NCI-H446 (cell line): ENCODE data around the gene FGD3.

Experiments used
- DNase-seq, 2 experiments: peaks; one replicate each; lab custom pipeline; 2025; lab: John Stamatoyannopoulos, UW

Gene FGD3

DNA sequence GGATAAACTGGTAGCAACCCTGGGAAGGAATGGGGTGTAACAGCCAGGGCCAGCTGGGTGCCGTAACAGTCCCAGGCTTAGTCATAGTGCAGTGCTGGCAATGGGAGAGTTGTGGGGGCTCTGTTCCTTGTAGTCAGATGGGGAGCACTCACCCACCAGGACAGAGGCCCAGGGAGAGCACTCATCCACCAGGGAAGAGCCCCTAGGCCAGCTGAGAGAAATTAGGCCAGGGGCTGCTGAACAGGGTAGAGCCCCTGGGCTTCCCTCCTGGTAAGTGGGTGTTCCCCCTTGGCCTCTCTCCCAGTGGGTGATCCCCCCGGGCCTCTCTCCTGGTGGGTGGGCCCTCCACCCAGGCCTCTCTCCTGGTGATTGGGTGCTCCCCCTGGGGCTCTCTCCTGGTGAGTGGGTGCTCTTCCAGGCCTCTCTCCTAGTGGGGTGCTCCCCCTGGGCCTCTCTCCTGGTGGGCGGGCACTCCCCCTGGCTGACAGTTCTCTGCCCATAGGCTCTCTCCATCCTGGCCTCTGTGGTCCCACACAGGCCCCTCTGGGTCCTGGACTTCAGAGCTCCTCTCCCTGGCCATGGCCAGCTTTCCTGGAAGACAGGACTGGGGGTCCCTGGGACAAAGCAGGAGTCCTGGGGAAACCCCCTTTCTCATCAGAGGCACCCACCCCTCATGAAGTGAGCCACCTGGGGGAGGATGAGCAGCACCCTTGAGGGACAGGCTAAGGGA is 13.4 kb downstream of the FGD3 start:
- no peak for DNase-seq

DNA sequence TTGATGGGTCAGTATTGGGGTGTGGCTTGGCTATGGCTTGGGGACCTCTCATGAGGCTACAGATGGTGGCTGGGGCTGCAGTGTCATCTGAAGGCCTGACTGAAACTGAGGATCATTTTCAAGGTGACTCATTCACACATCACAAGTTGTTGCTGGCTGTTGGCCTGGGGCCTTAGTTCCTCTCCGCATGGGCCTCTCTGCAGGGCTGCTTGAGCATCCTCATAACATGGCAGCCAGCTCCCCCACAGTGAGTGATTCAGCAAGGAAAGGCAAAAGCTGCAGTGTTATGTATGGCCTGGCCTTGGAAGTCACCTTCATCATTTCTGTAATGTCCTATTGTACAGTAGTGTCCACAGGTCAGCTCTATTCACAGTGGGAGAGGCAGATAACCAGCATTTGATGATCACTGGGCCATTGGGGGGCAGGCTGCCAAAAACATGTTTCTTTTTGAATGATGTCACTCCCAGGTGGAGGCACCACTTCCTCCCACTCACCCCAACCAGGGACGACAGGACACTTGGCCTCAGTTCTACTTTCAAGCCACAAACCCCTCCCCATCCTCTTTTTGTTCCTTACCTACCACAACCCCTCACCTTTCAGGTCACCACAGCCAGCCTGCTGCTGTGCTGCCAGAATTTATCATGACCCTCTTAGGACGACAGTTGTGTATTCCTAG is 14.4 kb downstream of the FGD3 start:
- DNase-seq = no peak

DNA sequence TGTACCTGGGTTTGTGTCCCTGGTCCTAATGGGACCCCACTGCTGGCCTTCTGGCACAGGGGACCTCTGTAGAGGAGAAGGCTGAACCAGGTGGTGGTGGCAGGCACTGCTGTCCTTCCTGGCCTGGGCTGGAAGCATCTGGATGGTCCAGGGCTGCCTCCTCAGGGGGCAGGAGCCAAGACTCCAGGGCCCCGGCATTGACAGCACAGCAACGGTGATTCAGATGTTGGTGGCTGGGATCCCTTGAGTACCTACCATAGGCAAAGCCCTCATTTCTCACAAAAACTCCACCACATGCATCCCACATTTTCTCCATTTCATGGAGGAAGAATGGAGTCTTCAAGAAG is 15.0 kb downstream of the FGD3 start:
- no peak for DNase-seq

- no peak for DNase-seq
Measured at GRCh38 chr9:92962846-92963245, 15.5 kb downstream of the FGD3 start.

DNA sequence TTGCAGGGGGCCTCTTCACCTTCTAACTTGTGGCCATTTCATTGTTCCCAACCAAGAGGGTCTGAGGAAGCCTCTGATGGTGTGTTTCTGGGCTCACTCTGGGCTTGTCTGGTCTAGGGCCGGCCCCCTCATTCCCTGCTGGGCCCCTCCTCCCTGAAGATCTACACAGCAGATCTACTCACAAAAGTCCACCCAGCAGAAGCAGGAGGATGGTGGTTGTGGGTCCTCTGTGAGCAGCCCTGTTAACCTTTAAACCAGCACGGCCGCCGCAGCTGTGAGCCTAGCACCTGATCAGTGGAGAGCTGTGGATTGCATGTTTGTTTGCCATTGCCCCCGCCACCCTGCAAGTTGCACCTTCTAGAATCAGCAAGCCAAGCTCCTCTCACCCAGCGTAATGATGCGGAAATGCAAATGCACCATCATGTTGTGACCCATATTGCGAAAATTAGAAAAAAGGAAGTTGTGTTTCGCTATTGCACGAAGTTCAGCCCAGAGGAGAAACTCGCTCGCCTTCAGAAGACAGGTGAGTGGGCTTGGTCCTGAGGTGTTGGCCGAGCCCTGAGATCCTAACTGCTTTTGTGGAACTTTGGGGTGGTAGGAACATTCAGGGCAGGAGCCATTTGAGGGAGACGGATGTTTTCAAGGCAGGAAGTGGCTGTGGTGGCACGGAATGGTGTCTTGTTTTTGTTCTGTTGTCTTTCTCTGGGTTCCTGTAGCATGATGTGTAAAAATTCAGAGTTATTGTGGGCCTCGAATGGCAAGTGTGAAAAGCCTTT is 16.7 kb downstream of the FGD3 start:
- DNase-seq = no peak

DNA sequence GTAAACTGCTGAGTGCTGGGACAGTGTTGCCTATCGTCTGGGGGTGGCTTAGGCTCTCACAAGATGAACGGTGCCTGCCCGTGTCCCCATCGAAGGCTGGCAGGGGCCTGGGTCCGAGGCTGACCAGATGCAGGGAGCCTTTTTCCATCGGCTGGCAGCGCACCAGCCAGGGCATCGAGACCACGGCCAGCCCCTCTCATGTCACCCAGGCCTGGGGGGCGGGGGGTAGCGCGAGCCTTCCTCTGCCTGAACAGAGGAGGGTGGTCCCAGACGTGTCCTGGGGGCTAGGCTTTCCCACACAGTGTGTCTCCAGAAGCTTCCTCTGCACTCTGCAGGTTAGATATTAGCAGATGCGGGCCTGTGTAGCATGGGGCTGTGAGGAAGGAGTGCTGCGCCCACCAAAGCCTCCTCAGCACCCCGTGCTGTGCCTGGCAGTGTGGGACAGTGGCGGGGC is 17.3 kb downstream of the FGD3 start:
- no peak for DNase-seq

GRCh38 chr9:92965061-92965758 is 17.9 kb downstream of the FGD3 start:
- DNase-seq = no peak

DNA sequence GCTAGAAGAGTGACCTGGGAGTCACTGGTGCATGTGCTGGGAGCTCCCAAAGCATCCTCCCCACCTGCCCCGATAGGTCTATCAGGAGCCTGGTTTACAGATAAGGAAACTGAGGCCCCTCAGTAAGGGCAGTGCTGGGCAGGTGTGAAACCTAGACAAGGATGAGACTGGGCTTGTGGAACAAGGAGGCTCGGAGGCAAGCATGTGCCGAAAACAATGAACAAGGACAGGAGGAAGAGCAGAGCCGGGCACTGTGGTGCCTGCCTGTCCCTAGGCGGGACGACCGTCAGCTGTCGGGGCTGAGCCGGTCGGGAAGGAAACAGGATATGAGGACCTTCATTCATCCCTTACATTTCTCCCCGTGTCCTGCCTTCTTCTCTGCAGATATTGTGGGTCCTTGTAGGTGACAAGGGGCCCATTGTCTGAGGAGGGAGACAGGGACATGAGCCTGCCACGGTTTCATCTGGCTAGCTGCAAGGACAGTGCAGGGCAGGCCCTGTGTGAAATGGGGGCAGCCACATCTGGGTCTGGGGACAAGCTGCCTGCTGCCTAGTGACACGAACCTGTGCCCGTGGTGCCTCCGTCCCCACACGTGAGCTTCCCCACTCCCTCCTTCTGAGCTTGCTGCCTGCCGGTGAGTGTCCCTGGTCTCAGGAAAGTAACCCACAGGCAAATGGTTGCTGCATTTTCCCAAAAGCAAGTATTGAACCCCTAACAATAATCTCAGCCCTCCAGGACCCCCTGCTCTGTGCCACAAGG is 18.6 kb downstream of the FGD3 start:
- no peak for DNase-seq

DNA sequence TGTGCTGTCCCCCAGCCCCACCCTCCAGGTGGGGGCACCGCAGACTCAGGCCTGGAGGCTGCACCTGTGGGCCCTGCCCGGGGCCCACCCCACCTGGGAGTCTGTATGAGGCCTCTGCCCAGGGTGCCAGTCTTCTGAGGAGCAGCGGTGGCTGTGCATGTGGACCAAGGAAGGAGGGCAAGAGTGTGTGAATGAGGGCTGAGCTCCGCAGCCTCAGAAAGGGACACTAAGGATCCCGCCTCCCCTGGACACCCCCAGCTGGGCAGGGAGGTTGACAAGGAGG is 19.1 kb downstream of the FGD3 start:
- no peak for DNase-seq

DNA sequence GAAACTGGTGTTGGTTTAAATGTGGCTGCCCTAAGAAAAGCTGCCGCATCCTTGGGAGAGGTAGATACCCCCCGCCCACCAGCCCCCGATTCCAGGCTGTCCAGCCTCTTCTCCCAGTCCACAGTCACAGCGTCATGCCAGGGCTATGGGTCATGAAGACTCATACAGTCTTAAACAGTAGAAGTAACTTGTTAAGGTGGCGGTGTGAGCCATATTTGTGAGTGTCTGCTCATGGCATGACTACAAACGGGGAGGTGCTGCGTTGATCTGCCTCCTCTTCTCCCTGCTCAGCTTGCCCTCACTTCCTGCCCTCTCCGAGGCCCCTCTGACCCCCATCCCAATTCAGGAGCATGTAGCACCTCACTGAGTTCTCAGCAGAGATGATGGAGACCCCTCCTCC is 20.8 kb downstream of the FGD3 start:
- no peak for DNase-seq

GRCh38 chr9:92969516-92970466 is 22.5 kb downstream of the FGD3 start:
- no peak for DNase-seq

DNA sequence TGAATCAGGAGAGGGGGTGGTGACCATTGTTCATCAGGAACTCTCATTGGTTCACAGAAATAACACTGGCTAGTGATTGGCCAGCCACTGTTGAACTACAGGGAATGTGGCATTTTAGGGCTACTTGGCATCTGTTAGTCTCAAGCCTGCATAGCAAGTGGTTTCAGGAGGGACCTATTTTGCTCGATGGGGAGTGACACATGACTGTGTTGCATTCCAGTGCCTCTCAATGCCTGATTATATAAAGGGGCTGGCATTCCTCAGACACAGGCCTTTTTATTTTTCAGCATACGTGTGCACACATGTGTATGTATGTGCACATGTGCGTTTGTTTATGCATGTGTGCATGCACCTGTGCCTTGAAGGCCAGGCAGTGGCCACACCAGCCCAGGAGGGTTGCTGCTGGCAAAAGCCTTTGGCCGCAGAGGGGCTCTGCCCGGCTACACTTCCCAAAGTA is 23.2 kb downstream of the FGD3 start:
- DNase-seq = no peak

GRCh38 chr9:92971121-92971520 is 23.8 kb downstream of the FGD3 start:
- no peak for DNase-seq

DNA sequence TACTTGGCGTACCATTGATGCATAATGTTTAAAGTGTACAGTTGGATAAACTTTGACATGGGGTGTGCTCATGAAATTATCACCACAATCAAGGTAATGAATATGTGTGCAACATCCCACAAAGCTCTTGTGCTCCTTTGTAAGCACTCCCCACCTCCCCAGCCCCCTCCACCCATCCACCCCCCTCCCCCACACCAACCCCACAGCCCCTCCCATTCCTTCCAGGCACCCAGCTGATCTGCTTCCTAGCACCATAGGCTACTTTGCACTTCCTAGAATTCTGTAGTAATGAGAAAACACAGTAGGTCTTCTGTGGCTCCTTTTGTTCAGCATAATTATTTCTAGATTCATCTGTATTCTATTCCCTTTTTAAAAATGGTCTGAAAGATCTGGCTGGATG is 24.5 kb downstream of the FGD3 start:
- DNase-seq = no peak

GRCh38 chr9:92973700-92974099 is 26.4 kb downstream of the FGD3 start:
- no peak for DNase-seq

DNA sequence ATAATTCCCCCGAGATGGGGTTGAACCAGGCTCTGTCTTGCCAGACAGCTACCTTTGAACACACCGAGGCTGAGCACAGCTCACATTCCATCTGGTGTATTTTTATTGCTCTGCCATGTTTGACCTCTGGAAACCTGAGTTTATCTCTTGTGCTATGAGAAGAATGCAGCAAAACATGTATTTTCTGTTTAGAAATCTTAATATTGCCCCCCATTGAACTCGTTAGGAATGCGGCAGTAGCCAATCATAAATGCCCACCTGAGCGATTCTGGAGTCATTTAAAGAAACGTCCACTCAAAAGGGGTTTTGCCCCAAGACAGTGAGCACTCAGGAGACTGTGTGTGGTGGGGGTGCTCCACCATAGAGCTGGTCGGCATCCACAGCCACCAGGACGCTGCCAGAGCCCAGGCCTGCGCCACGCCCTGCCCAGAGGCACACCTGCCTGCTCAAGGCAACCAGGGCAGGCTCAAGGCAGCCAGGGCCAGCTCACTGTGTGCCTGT is 26.9 kb downstream of the FGD3 start:
- no peak for DNase-seq

DNA sequence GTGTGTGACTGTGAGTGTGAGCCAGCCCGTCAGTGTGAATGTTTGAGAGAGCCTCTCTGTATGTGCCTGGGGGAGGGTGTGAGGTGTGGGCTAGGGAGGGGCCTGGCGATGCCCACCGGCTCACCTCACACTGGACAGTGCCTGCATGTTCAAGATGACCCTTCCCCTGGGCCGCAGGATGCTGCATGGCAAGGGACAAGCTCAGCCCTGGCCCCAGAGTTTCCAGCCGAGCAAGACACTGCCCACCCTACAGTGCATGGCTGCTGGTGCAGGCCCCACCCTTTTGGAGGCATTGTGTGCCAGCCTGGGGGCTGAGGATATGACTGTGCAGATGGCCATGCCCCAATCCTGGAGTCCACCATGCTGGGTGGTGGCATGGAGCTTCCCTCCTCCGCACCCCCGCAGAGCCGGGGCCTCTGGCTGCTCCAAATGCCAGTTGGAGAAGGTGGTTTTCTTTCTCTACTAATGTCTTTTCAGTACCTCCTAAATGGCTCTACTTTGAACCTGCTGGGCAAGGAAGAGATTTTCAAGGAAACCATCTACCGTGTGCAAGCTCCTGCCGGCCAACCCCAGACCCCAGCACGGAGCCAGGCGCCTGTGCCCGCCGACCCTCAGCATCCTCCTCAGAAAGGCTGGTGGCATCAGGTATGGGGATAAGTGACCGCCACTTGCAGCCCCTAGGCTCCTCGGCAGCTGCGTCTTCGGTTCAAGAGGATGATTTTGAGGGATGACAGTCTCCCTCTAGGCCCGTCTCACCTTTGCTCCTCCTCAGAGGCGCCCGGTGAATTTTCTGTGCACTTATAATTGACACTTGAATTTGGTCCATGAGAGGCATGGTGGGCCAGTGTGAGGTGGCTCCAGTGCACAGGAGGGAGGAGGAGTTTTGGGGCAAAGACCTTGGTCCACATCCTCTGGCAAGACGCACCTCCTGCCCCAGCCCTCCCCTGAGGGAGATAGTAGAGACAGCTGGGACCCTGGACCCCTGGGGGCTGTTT is 27.7 kb downstream of the FGD3 start:
- no peak for DNase-seq

DNA sequence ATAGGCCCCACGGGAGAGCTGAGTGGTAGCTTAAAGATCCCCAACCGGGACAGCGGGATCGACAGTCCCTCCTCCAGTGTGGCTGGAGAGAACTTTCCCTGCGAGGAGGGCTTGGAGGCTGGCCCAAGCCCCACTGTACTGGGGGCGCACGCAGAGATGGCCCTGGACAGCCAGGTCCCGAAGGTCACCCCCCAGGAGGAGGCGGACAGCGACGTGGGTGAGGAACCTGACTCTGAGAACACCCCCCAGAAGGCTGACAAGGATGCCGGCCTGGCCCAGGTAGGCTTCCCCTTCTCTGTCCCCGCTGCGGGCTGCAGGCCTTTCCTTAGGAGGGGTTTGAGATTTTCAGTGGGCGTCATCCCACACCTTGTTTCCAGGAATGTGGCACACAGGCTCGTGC is 29.1 kb downstream of the FGD3 start:
- DNase-seq = no peak

DNA sequence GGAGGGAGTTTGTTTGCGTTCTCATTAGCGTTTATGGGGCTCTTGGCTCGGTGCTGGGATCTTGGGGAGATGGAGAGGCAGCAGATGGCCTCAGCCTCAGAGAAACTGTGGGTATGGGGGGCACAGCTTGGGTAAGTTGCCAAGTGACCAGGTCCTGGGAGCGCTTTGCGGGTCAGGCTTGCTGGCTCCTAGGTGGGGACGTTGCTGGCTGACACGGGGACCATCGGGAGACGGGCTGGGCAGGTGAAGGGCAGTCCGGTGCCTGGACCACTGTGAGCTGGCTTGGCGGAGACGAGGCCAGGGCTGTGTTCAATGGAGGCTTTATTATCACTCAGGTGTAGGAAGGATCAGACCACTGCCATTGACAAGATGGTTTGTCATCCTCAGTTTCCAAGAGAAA is 30.0 kb downstream of the FGD3 start:
- no peak for DNase-seq
